Measurements from ENCODE around the gene FRMD8.

DNA sequence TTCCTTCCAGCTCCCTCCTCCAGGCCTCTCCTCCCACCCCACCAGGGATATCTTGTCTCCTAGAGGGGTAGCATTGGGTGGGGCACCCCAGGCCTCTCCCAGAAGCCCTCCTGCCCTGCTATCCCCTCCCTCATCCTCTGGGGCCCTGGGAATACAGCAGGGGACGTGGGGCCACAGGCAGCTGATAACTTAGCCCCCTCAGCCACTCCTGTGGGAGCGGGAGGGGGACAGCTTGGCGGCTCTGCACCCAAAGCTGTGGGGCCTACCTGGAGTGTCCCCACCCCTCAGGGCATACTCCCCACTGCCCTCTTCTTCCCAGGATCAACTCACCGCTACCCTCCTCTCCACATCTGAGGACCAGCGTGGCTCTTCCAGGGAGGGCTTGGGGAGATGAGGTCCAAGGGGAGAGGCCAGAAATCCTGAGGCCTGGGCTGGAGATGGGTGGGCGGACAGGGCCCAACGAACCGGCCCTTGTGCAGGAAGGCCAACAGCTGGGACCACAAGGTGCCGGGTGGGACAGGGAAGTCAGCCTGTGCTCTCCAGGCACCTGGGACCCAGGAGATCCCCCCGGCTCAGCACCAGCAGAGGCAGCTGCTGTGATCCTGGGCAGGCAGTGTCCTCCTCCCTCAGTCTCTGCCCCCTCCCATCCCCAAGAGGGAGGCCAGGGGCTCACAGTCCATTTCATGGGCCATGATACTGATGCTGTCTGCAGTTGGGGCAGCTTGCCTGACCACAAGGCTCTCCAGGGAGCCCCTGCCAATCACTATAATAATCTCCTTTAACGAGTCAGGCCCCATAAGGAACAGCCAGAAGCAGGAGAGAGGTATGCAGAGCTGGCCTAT, 59.4 kb downstream of the FRMD8 start:
- TF ChIP-seq, protein P1, sequence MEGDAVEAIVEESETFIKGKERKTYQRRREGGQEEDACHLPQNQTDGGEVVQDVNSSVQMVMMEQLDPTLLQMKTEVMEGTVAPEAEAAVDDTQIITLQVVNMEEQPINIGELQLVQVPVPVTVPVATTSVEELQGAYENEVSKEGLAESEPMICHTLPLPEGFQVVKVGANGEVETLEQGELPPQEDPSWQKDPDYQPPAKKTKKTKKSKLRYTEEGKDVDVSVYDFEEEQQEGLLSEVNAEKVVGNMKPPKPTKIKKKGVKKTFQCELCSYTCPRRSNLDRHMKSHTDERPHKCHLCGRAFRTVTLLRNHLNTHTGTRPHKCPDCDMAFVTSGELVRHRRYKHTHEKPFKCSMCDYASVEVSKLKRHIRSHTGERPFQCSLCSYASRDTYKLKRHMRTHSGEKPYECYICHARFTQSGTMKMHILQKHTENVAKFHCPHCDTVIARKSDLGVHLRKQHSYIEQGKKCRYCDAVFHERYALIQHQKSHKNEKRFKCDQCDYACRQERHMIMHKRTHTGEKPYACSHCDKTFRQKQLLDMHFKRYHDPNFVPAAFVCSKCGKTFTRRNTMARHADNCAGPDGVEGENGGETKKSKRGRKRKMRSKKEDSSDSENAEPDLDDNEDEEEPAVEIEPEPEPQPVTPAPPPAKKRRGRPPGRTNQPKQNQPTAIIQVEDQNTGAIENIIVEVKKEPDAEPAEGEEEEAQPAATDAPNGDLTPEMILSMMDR (IDR thresholded peaks at IDR 0.05; ENCODE audit: low read depth, low read length): no peak
- TF ChIP-seq POLR2A (IDR thresholded peaks at IDR 0.05; ENCODE audit: extremely low read depth, insufficient read length): peak; percentile 26
